Stimulated activated CD8-positive, alpha-beta memory T cell treated with anti-CD3 and anti-CD28 coated beads, Interleukin-12 subunit alpha, Interleukin-12 subunit beta, amount 100 ng/mL, for 1 hour (primary cell): ENCODE results near the gene TYW1.
"Not testable (repeated sequence)": the region's sequence is repeated elsewhere in the genome, so short reads cannot be mapped to it uniquely, and the experiment has no call there.

Source experiments
- DNase-seq: peaks from one replicate; pipeline ENCODE4 v3.0.0-alpha.2; 2020; ENCODE audit warnings: low read depth

The TYW1 gene

GRCh38 chr7:67191002-67191720, 194.5 kb downstream of the TYW1 start:
- DNase-seq = not testable (repeated sequence)

- DNase-seq = not testable (repeated sequence)
Observed at GRCh38 chr7:67192123-67192702, 195.6 kb downstream of the TYW1 start.

GRCh38 chr7:67192889-67193613, 196.4 kb downstream of the TYW1 start:
- DNase-seq = not testable (repeated sequence)

GRCh38 chr7:67196176-67196575, 199.5 kb downstream of the TYW1 start:
- DNase-seq = not testable (repeated sequence)

- not testable (repeated sequence) for DNase-seq
Observed at GRCh38 chr7:67198865-67199526, 202.4 kb downstream of the TYW1 start.

- not testable (repeated sequence) for DNase-seq
Observed at GRCh38 chr7:67205772-67206171, 209.1 kb downstream of the TYW1 start.

- no peak for DNase-seq
Observed at GRCh38 chr7:67206452-67206851, 209.8 kb downstream of the TYW1 start.

- DNase-seq = not testable (repeated sequence)
Observed at GRCh38 chr7:67208656-67209055, 212.0 kb downstream of the TYW1 start.

- no peak for DNase-seq
Observed at GRCh38 chr7:67209256-67209655, 212.6 kb downstream of the TYW1 start.

GRCh38 chr7:67210567-67210966, 213.9 kb downstream of the TYW1 start:
- no peak for DNase-seq

GRCh38 chr7:67211650-67212330, 215.2 kb downstream of the TYW1 start:
- not testable (repeated sequence) for DNase-seq

- DNase-seq = not testable (repeated sequence)
Observed at GRCh38 chr7:67213038-67213437, 216.4 kb downstream of the TYW1 start.

- not testable (repeated sequence) for DNase-seq
Observed at GRCh38 chr7:67223551-67223950, 226.9 kb downstream of the TYW1 start.

- not testable (repeated sequence) for DNase-seq
Observed at GRCh38 chr7:67226340-67226907, 229.8 kb downstream of the TYW1 start.

GRCh38 chr7:67226967-67227366, 230.3 kb downstream of the TYW1 start:
- DNase-seq = not testable (repeated sequence)

- DNase-seq = not testable (repeated sequence)
Observed at GRCh38 chr7:67229018-67229417, 232.4 kb downstream of the TYW1 start.

GRCh38 chr7:67230029-67230428, 233.4 kb downstream of the TYW1 start:
- DNase-seq = not testable (repeated sequence)

- DNase-seq = not testable (repeated sequence)
Observed at GRCh38 chr7:67233506-67233905, 236.9 kb downstream of the TYW1 start.

GRCh38 chr7:67236216-67236615, 239.6 kb downstream of the TYW1 start:
- not testable (repeated sequence) for DNase-seq

GRCh38 chr7:67242871-67243270, 246.2 kb downstream of the TYW1 start:
- not testable (repeated sequence) for DNase-seq

GRCh38 chr7:67248364-67248763, 251.7 kb downstream of the TYW1 start:
- not testable (repeated sequence) for DNase-seq
